K562 (cell line): Measurements from ENCODE around the gene FRMD4A. TPM values are rescaled to one million over a fixed set of nuclear protein-coding genes. Genes with fewer than 3 reads are reported as not detected.

ENCODE experiments used
- ATAC-seq: fragments of 200-7000 bp; cut with Tn5 transposase; 3 replicates; pipeline ENCODE4 v1.9.1; 2020; ENCODE audit warnings: moderate library complexity
- BruUV-seq: library from RNA; stranded (reverse); fragments of 400-500 nt; replicated peaks from 2 replicates; lab custom pipeline; 2021; lab: Mats Ljungman, UMichigan
- CTCF ChIA-PET: fragments of 300-600 bp; formaldehyde crosslinking; extraction: SDS; loops from one replicate; lab custom pipeline; 2021; ENCODE audit warnings: low intra/inter-chr PET ratio; lab: Yijun Ruan, JAX
- POLR2A ChIA-PET: fragments of 300-600, 350-650 bp; sonication (Branson Sonifier 250); formaldehyde crosslinking; extraction: SDS; loops from one replicate; lab custom pipeline; 2021; ENCODE audit warnings: antibody characterized with exemption, inconsistent platforms; lab: Yijun Ruan, JAX
- DNase-seq, 4 experiments: peaks; one replicate each; pipeline versions ENCODE4 v3.0.0 to v3.0.0-alpha.2; 2011 to 2018; ENCODE audit warnings: low spot score in 3 of 4, mixed read lengths in 3 of 4; ENCODE audit errors: extremely low read depth in 1 of 4
- FAIRE-seq: peaks from 2 replicates; lab custom pipeline; 2011; peaks lifted over from hg19 to GRCh38; lab: Jason Lieb, UNC
- H2AFZ ChIP-seq: 2 replicates; pipeline ENCODE4 v1.6.0; 2011; ENCODE audit warnings: low read depth, low read length, control low read depth, inconsistent platforms
- H3K27ac ChIP-seq: fragments of 200-600 bp; 3 replicates; pipeline ENCODE4 v1.8.0; 2011; ENCODE audit warnings: low read depth, mild to moderate bottlenecking, control low read depth, inconsistent platforms, low read length, moderate library complexity, mixed read lengths; ENCODE audit errors: extremely low read depth
- H3K27me3 ChIP-seq, 2 experiments: fragments of 300-600 bp in 1 of 2; 2 replicates in 1 of 2; 3 replicates in 1 of 2; pipeline versions ENCODE4 v1.6.0 to v1.8.0; 2011; ENCODE audit warnings: inconsistent platforms in 2 of 2, low read length in 2 of 2, mild to moderate bottlenecking in 1 of 2, mixed read lengths in 1 of 2, moderate library complexity in 1 of 2; ENCODE audit not compliant: control insufficient read depth in 2 of 2, insufficient read depth in 2 of 2
- H3K36me3 ChIP-seq: fragments of 300-600 bp; 3 replicates; pipeline ENCODE4 v1.8.0; 2011; ENCODE audit warnings: mild to moderate bottlenecking, low read length, inconsistent platforms; ENCODE audit not compliant: control insufficient read depth, insufficient read depth
- H3K4me1 ChIP-seq, 2 experiments: fragments of 200-600 bp in 1 of 2; replicated peaks in 1 of 2; 2 replicates in 1 of 2; 3 replicates in 1 of 2; pipeline versions ENCODE4 v1.5.1 to v1.8.0; 2011; ENCODE audit warnings: inconsistent platforms in 2 of 2, low read length in 2 of 2, mild to moderate bottlenecking in 1 of 2, mixed read lengths in 1 of 2, moderate library complexity in 1 of 2; ENCODE audit not compliant: control insufficient read depth in 2 of 2, insufficient read depth in 2 of 2
- H3K4me2 ChIP-seq: 2 replicates; pipeline ENCODE4 v1.6.1; 2011; ENCODE audit warnings: low read length, control low read depth, inconsistent platforms, mixed read lengths; ENCODE audit not compliant: insufficient read depth
- H3K4me3 ChIP-seq: fragments of 200-600 bp; sonication (generic), shearing (Covaris generic); 2 replicates; pipeline ENCODE4 v1.5.1; 2016; ENCODE audit warnings: control low read depth, inconsistent platforms
- H3K79me2 ChIP-seq: fragments of 200-600 bp; 3 replicates; pipeline ENCODE4 v1.8.0; 2011; ENCODE audit warnings: low read length, inconsistent platforms; ENCODE audit not compliant: control insufficient read depth, insufficient read depth
- H3K9ac ChIP-seq, 2 experiments: 2 replicates each; pipeline versions ENCODE4 v1.6.0 to v1.6.1; 2011; ENCODE audit warnings: low read depth in 2 of 2, low read length in 2 of 2, control low read depth in 1 of 2, inconsistent platforms in 1 of 2, mild to moderate bottlenecking in 1 of 2, mixed read lengths in 1 of 2; ENCODE audit not compliant: insufficient read depth in 1 of 2
- H3K9me1 ChIP-seq: one replicate; pipeline ENCODE4 v1.6.0; 2011; ENCODE audit warnings: inconsistent platforms, mild to moderate bottlenecking, low read length, moderate library complexity; ENCODE audit not compliant: control insufficient read depth, insufficient read depth
- H3K9me3 ChIP-seq: replicated peaks from 2 replicates; pipeline ENCODE4 v1.5.1; 2011; ENCODE audit warnings: low read depth, low read length, inconsistent platforms; ENCODE audit not compliant: control insufficient read depth, insufficient read depth
- H4K20me1 ChIP-seq: replicated peaks from 2 replicates; pipeline ENCODE4 v1.6.1; 2011; ENCODE audit warnings: low read length, inconsistent platforms, mixed read lengths; ENCODE audit not compliant: control insufficient read depth, insufficient read depth
- ARID2 ChIP-seq: fragments of 450-650 bp; IDR thresholded peaks from 2 replicates; pipeline ENCODE4 v1.6.1; 2017; ENCODE audit warnings: antibody characterized with exemption, mild to moderate bottlenecking
- BHLHE40 ChIP-seq: IDR thresholded peaks from 2 replicates; pipeline ENCODE4 v1.6.1; 2011; ENCODE audit warnings: low read length, improper control_type of control experiment
- KLF6 ChIP-seq: fragments of 250-450 bp; sonication (Bioruptor Pico); IDR thresholded peaks from 2 replicates; pipeline ENCODE4 v1.4.0; 2020; ENCODE audit warnings: mild to moderate bottlenecking, moderate library complexity, borderline replicate concordance
- NCOR1 ChIP-seq: fragments of 450-650 bp; IDR thresholded peaks from 2 replicates; pipeline ENCODE4 v1.6.1; 2016; ENCODE audit warnings: mild to moderate bottlenecking, moderate library complexity
- POLR3A ChIP-seq: IDR thresholded peaks from 2 replicates; pipeline ENCODE4 v1.6.1; 2011; ENCODE audit warnings: borderline replicate concordance, mild to moderate bottlenecking, moderate library complexity; ENCODE audit not compliant: insufficient read length, insufficient read depth; ENCODE audit errors: extremely low read depth
- SMAD4 ChIP-seq: fragments of 250-450 bp; sonication (Bioruptor Pico); conservative IDR thresholded peaks from 2 replicates; pipeline ENCODE4 v1.8.0; 2021; ENCODE audit warnings: inconsistent platforms, mild to moderate bottlenecking, moderate library complexity
- TAF1 ChIP-seq: IDR thresholded peaks from 2 replicates; pipeline ENCODE4 v1.6.1; 2011; ENCODE audit warnings: mild to moderate bottlenecking, low read length, moderate library complexity; ENCODE audit not compliant: insufficient read depth, control insufficient read depth, severe bottlenecking; ENCODE audit errors: extremely low read depth
- ZNF217 ChIP-seq: sonication (generic); formaldehyde crosslinking; IDR thresholded peaks from 2 replicates; pipeline ENCODE4 v1.8.0; 2022; ENCODE audit warnings: mild to moderate bottlenecking, missing genetic modification reagents
- WGBS: fragments of 100-300 bp; shearing (Covaris generic); methylation state at CpG from one replicate; pipeline ENCODE4 v1.1.6; 2016; ENCODE audit warnings: low coverage, mixed read lengths; ENCODE audit not compliant: insufficient coverage; ENCODE audit errors: missing lambda C conversion rate; 5-methylcytosine and 5-hydroxymethylcytosine counted together
- in situ Hi-C: fragments of 300-500 bp; cut with MboI; formaldehyde crosslinking; loops from 4 replicates; pipeline ENCODE4 v1.15.0; 2018; ENCODE audit warnings: inconsistent platforms, mixed read lengths
- intact Hi-C: fragments of 100-400 bp; cut with micrococcal nuclease; formaldehyde crosslinking; loops from 2 replicates; pipeline ENCODE4 v1.14.2; 2022
- polyA plus RNA-seq, 8 experiments: library from polyadenylated mRNA; depleted of rRNA in 4 of 8; stranded (reverse) in 5 of 8; unstranded in 3 of 8; fragments of >200 nt; fragmentation: Nextera tagmentation in 2 of 8; fragmentation: Illumina TruSeq in 1 of 8; extraction: Ambion mirVana in 2 of 8; extraction: Trizol in 1 of 8; gene quantifications; 2 replicates each; pipeline versions ENCODE4 v1.2.1 to v1.2.3, GENCODE V29; 2011 to 2014; ENCODE audit warnings: inconsistent platforms in 1 of 8, missing spikeins in 1 of 8
- total RNA-seq, 7 experiments: library from RNA; depleted of rRNA in 6 of 7; stranded (reverse); fragments of >200 nt in 6 of 7; fragmentation: Illumina TruSeq in 2 of 7; extraction: Trizol in 2 of 7; gene quantifications; 2 replicates each; pipeline versions ENCODE4 v1.2.1 to v1.2.3, GENCODE V29; 2011 to 2021; ENCODE audit warnings: low replicate concordance in 1 of 7
- TF ChIP-seq, protein P1 (sequence below): fragments of 250-450 bp; sonication (Bioruptor Pico); IDR thresholded peaks from 2 replicates; pipeline ENCODE4 v1.8.0; 2022; ENCODE audit warnings: moderate library complexity, mild to moderate bottlenecking, inconsistent platforms
- TF ChIP-seq, protein P2 (sequence below), 3 experiments: fragments of 200-800 bp in 1 of 3; sonication (Bioruptor generic) in 1 of 3; sonication (generic) in 1 of 3; formaldehyde crosslinking in 1 of 3; IDR thresholded peaks; 2 replicates each; pipeline versions ENCODE4 v1.6.1 to v1.8.0; 2016 to 2022; ENCODE audit warnings: mild to moderate bottlenecking in 2 of 3, missing compliant biosample characterization in 2 of 3, missing genetic modification characterization in 2 of 3, missing genetic modification reagents in 1 of 3

Gene FRMD4A
- total and polyA plus RNA-seq, 9 of the 15 experiments (the other 6 are each of a cell fraction or from before 2014, with no cell fraction given) = 0.80 to 5.2 (median 3.0) TPM

DNA sequence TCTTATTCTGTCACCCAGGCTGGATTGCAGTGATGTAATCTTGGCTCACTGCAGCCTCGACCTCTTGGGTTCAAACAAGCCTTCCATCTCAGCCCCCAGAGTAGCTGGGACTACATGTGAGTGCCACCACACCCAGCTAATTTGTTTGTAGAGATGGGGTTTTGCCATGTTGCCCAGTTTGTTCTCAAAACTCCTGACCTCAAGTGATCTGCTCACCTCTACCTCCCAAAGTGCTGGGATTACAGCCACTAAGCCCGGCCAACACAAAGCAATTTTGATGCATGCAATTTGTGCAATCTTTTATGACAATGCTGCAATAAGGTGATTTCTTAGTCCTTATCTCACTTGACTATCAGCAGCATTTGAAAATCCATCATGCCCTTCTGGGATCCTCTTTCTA is 333.1 kb downstream of the FRMD4A start:
- Histone ChIP-seq H4K20me1 (no peaks in the 10 kb centered on the region; the same call in 1 of the 2 replicates), H2AFZ (no peak overlapping the region), H3K27me3 (peaks cover 2 to 4% of the 10 kb centered on the region in 2 experiments; a peak in 4 of 5 replicates), H3K4me3 (no peak overlapping the region), H3K36me3 (no peaks in the 10 kb centered on the region), H3K9me3 (no peaks in the 10 kb centered on the region), H3K27ac (no peak overlapping the region), H3K9me1 (no peaks in the 10 kb centered on the region), H3K4me1 (no peaks in the 10 kb centered on the region), H3K9ac (no peak overlapping the region), H3K4me2 (no peak overlapping the region), H3K79me2 (no peaks in the 10 kb centered on the region)
- POLR2A ChIA-PET = no interaction called here
- WGBS = 0% methylated on average over 2 of the region's 2 CpGs
- CTCF ChIA-PET = no interaction called here
- in situ Hi-C loops (no loop called here), intact Hi-C loops (no loop called here)
- TF ChIP-seq KLF6 = no peak
- no peak for TF ChIP-seq TAF1
- no peak for TF ChIP-seq BHLHE40
- TF ChIP-seq SMAD4 (CRISPR knock-in tag) = no peak
- no peak for TF ChIP-seq ARID2
- TF ChIP-seq NCOR1 = no peak
- ATAC-seq (no peak), DNase-seq (no peak), FAIRE-seq (no peak)
- BruUV-seq = no TSS peak

DNA sequence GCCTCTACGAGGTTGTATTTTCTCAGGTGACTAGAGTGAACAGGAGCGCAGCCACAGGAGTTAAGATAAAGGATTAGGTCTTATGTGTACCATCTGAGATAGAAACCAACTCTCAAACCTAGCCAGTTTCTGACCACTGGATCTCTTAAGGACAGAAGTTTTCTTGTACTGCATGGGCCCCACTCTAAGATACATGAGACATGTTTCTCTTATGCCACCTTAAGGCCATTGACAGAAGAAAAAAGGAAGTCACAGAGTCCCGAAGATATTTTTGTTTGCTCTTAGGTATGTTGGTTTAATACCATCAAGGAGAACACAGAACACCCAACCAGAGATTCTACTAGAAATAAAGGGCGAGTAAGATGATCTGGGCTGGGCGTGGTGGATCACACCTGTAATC is 335.8 kb downstream of the FRMD4A start:
- no peak overlapping the region for H3K9ac ChIP-seq
- H4K20me1 ChIP-seq = no peaks in the 10 kb centered on the region; the same call in 1 of the 2 replicates
- in situ Hi-C loops = no loop called here
- H3K4me2 ChIP-seq = no peak overlapping the region
- ChIA-PET CTCF (no interaction called here), POLR2A (no interaction called here)
- H2AFZ ChIP-seq = no peak overlapping the region
- intact Hi-C loops = no loop called here
- no peak for FAIRE-seq
- TF ChIP-seq, protein P1, sequence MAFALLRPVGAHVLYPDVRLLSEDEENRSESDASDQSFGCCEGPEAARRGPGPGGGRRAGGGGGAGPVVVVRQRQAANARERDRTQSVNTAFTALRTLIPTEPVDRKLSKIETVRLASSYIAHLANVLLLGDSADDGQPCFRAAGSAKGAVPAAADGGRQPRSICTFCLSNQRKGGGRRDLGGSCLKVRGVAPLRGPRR (CRISPR knock-in tag) = no peak
- TF ChIP-seq, protein P2, sequence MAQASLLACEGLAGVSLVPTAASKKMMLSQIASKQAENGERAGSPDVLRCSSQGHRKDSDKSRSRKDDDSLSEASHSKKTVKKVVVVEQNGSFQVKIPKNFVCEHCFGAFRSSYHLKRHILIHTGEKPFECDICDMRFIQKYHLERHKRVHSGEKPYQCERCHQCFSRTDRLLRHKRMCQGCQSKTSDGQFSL (CRISPR knock-in tag; IDR thresholded peaks at IDR 0.05) = no peak
- TF ChIP-seq, protein P2 (tag; IDR thresholded peaks at IDR 0.05) = no peak
- TF ChIP-seq ZNF217 (CRISPR knock-in tag) = no peak
- no peak for TF ChIP-seq POLR3A
- TF ChIP-seq, all 486 proteins: peak for 0
- 2% methylated on average over 5 of the region's 5 CpGs for WGBS
- ATAC-seq (no peak), DNase-seq (no peak)
- Histone ChIP-seq H3K9me3 (no peaks in the 10 kb centered on the region), H3K79me2 (no peaks in the 10 kb centered on the region), H3K36me3 (no peaks in the 10 kb centered on the region), H3K4me1 (no peaks in the 10 kb centered on the region), H3K9me1 (no peaks in the 10 kb centered on the region), H3K27ac (no peak overlapping the region), H3K27me3 (peaks cover 0 to 10% of the 10 kb centered on the region in 2 experiments; a peak in 3 of 5 replicates), H3K4me3 (no peak overlapping the region)
- BruUV-seq = no TSS peak
